Measurements from ENCODE around the gene LDHD. TPM values are rescaled to one million over a fixed set of nuclear protein-coding genes. Genes with fewer than 3 reads are reported as not detected.

Gene LDHD
- 0.59 TPM for polyA plus RNA-seq (2013, experiment 1 of 4)
- polyA plus RNA-seq (2013, experiment 2 of 4): 0.68 TPM
- polyA plus RNA-seq (2013, experiment 3 of 4): 1.3 TPM
- 1.1 TPM for polyA plus RNA-seq (2013, experiment 4 of 4)

GRCh38 chr16:75116081-75116910, at the start of gene LDHD:
Gene LDHD, minus strand, starts transcription at chr16:75116780. Its CDS starts 60 bp downstream, at chr16:75116720.
- Histone ChIP-seq H3K27me3 (ENCODE audit: control insufficient read depth, insufficient read depth, low read length, poor library complexity, severe bottlenecking) (no peaks in the 10 kb centered on the region), H3K4me3 (ENCODE audit: insufficient read depth, low read depth, low read length) (peak within 1 kb of the TSS; percentile 23), H3K4me1 (ENCODE audit: control insufficient read depth, insufficient read depth, low read length) (peaks cover 2% of the 10 kb centered on the region), H3K9me3 (ENCODE audit: control insufficient read depth, low read length) (no peaks in the 10 kb centered on the region), H3K27ac (ENCODE audit: insufficient read depth, low read depth, low read length, poor library complexity, severe bottlenecking) (peak within 1 kb of the TSS; percentile 55), H3K36me3 (ENCODE audit: control insufficient read depth, insufficient read depth, low read length) (no peaks in the 10 kb centered on the region)
- WGBS, 2 experiments: 57% methylated on average over 15 of the region's 15 CpGs

- Histone ChIP-seq H3K4me1 (ENCODE audit: control insufficient read depth, insufficient read depth, low read length) (no peaks in the 10 kb centered on the region), H3K27ac (ENCODE audit: insufficient read depth, low read depth, low read length, poor library complexity, severe bottlenecking) (no peak overlapping the region), H3K9me3 (ENCODE audit: control insufficient read depth, low read length) (no peaks in the 10 kb centered on the region), H3K27me3 (ENCODE audit: control insufficient read depth, insufficient read depth, low read length, poor library complexity, severe bottlenecking) (no peaks in the 10 kb centered on the region), H3K36me3 (ENCODE audit: control insufficient read depth, insufficient read depth, low read length) (peaks cover 21% of the 10 kb centered on the region), H3K4me3 (ENCODE audit: insufficient read depth, low read depth, low read length) (no peak overlapping the region)
- WGBS, 2 experiments: 82 to 96% methylated on average over 1 of the region's 1 CpG
These were observed 43.8 kb upstream of the LDHD start for GRCh38 chr16:75160386-75160785.

GRCh38 chr16:75152635-75153034, 36.1 kb upstream of the LDHD start:
- Histone ChIP-seq H3K4me3 (ENCODE audit: insufficient read depth, low read depth, low read length) (no peak overlapping the region), H3K4me1 (ENCODE audit: control insufficient read depth, insufficient read depth, low read length) (no peaks in the 10 kb centered on the region), H3K27me3 (ENCODE audit: control insufficient read depth, insufficient read depth, low read length, poor library complexity, severe bottlenecking) (no peaks in the 10 kb centered on the region), H3K27ac (ENCODE audit: insufficient read depth, low read depth, low read length, poor library complexity, severe bottlenecking) (no peak overlapping the region), H3K36me3 (ENCODE audit: control insufficient read depth, insufficient read depth, low read length) (peaks cover 38% of the 10 kb centered on the region), H3K9me3 (ENCODE audit: control insufficient read depth, low read length) (peaks cover 3% of the 10 kb centered on the region)

GRCh38 chr16:75151798-75152197, 35.2 kb upstream of the LDHD start:
- peaks cover 33% of the 10 kb centered on the region for H3K36me3 ChIP-seq (ENCODE audit: control insufficient read depth, insufficient read depth, low read length)
- H3K27ac ChIP-seq (ENCODE audit: insufficient read depth, low read depth, low read length, poor library complexity, severe bottlenecking): no peak overlapping the region
- H3K27me3 ChIP-seq (ENCODE audit: control insufficient read depth, insufficient read depth, low read length, poor library complexity, severe bottlenecking): no peaks in the 10 kb centered on the region
- no peaks in the 10 kb centered on the region for H3K4me1 ChIP-seq (ENCODE audit: control insufficient read depth, insufficient read depth, low read length)
- 45% methylated on average over 2 of the region's 2 CpGs; no CpG with 5 or more reads in 1 of the 2 experiments for WGBS, 2 experiments
- H3K4me3 ChIP-seq (ENCODE audit: insufficient read depth, low read depth, low read length): no peak overlapping the region
- H3K9me3 ChIP-seq (ENCODE audit: control insufficient read depth, low read length): peaks cover 3% of the 10 kb centered on the region

- H3K36me3 ChIP-seq (ENCODE audit: control insufficient read depth, insufficient read depth, low read length): peaks cover 19% of the 10 kb centered on the region
- peaks cover 3% of the 10 kb centered on the region for H3K9me3 ChIP-seq (ENCODE audit: control insufficient read depth, low read length)
- WGBS, 2 experiments: 1% methylated on average over 93 of the region's 93 CpGs
- H3K4me3 ChIP-seq (ENCODE audit: insufficient read depth, low read depth, low read length): peak within 1 kb of the TSS; percentile 96
- peak within 1 kb of the TSS; percentile 94 for H3K27ac ChIP-seq (ENCODE audit: insufficient read depth, low read depth, low read length, poor library complexity, severe bottlenecking)
- H3K27me3 ChIP-seq (ENCODE audit: control insufficient read depth, insufficient read depth, low read length, poor library complexity, severe bottlenecking): no peaks in the 10 kb centered on the region
- no peaks in the 10 kb centered on the region for H3K4me1 ChIP-seq (ENCODE audit: control insufficient read depth, insufficient read depth, low read length)
These were observed 32.0 kb upstream of the LDHD start, which contains the start of gene ZFP1 for GRCh38 chr16:75148311-75149195. Gene ZFP1, plus strand, starts transcription at chr16:75148524. Its CDS starts 4,428 bp downstream, at chr16:75152952.

- no peak overlapping the region for H3K4me3 ChIP-seq (ENCODE audit: insufficient read depth, low read depth, low read length)
- H3K27ac ChIP-seq (ENCODE audit: insufficient read depth, low read depth, low read length, poor library complexity, severe bottlenecking): no peak overlapping the region
- H3K36me3 ChIP-seq (ENCODE audit: control insufficient read depth, insufficient read depth, low read length): peaks cover 13% of the 10 kb centered on the region
- peaks cover 3% of the 10 kb centered on the region for H3K9me3 ChIP-seq (ENCODE audit: control insufficient read depth, low read length)
- H3K4me1 ChIP-seq (ENCODE audit: control insufficient read depth, insufficient read depth, low read length): no peaks in the 10 kb centered on the region
- no peaks in the 10 kb centered on the region for H3K27me3 ChIP-seq (ENCODE audit: control insufficient read depth, insufficient read depth, low read length, poor library complexity, severe bottlenecking)
- 0 to 68% methylated on average over 1 to 3 of the region's 3 CpGs for WGBS, 2 experiments
These were observed 31.4 kb upstream of the LDHD start for GRCh38 chr16:75147968-75148310.

GRCh38 chr16:75143941-75144340, 27.4 kb upstream of the LDHD start:
- Histone ChIP-seq H3K27me3 (ENCODE audit: control insufficient read depth, insufficient read depth, low read length, poor library complexity, severe bottlenecking) (no peaks in the 10 kb centered on the region), H3K9me3 (ENCODE audit: control insufficient read depth, low read length) (no peaks in the 10 kb centered on the region), H3K4me1 (ENCODE audit: control insufficient read depth, insufficient read depth, low read length) (no peaks in the 10 kb centered on the region), H3K36me3 (ENCODE audit: control insufficient read depth, insufficient read depth, low read length) (no peaks in the 10 kb centered on the region), H3K4me3 (ENCODE audit: insufficient read depth, low read depth, low read length) (no peak overlapping the region), H3K27ac (ENCODE audit: insufficient read depth, low read depth, low read length, poor library complexity, severe bottlenecking) (no peak overlapping the region)
- 91 to 96% methylated on average over 6 of the region's 6 CpGs for WGBS, 2 experiments

GRCh38 chr16:75139498-75139897, 22.9 kb upstream of the LDHD start:
- H3K9me3 ChIP-seq (ENCODE audit: control insufficient read depth, low read length): no peaks in the 10 kb centered on the region
- H3K27ac ChIP-seq (ENCODE audit: insufficient read depth, low read depth, low read length, poor library complexity, severe bottlenecking): no peak overlapping the region
- WGBS, 2 experiments: 96 to 99% methylated on average over 5 of the region's 5 CpGs
- H3K36me3 ChIP-seq (ENCODE audit: control insufficient read depth, insufficient read depth, low read length): no peaks in the 10 kb centered on the region
- no peak overlapping the region for H3K4me3 ChIP-seq (ENCODE audit: insufficient read depth, low read depth, low read length)
- no peaks in the 10 kb centered on the region for H3K4me1 ChIP-seq (ENCODE audit: control insufficient read depth, insufficient read depth, low read length)
- H3K27me3 ChIP-seq (ENCODE audit: control insufficient read depth, insufficient read depth, low read length, poor library complexity, severe bottlenecking): no peaks in the 10 kb centered on the region

GRCh38 chr16:75138636-75139035, 22.1 kb upstream of the LDHD start:
- H3K4me1 ChIP-seq (ENCODE audit: control insufficient read depth, insufficient read depth, low read length): no peaks in the 10 kb centered on the region
- no peak overlapping the region for H3K27ac ChIP-seq (ENCODE audit: insufficient read depth, low read depth, low read length, poor library complexity, severe bottlenecking)
- H3K9me3 ChIP-seq (ENCODE audit: control insufficient read depth, low read length): no peaks in the 10 kb centered on the region
- no peaks in the 10 kb centered on the region for H3K27me3 ChIP-seq (ENCODE audit: control insufficient read depth, insufficient read depth, low read length, poor library complexity, severe bottlenecking)
- 51 to 60% methylated on average over 9 of the region's 9 CpGs for WGBS, 2 experiments
- no peaks in the 10 kb centered on the region for H3K36me3 ChIP-seq (ENCODE audit: control insufficient read depth, insufficient read depth, low read length)
- no peak overlapping the region for H3K4me3 ChIP-seq (ENCODE audit: insufficient read depth, low read depth, low read length)

- Histone ChIP-seq H3K27ac (ENCODE audit: insufficient read depth, low read depth, low read length, poor library complexity, severe bottlenecking) (no peak overlapping the region), H3K27me3 (ENCODE audit: control insufficient read depth, insufficient read depth, low read length, poor library complexity, severe bottlenecking) (no peaks in the 10 kb centered on the region), H3K4me3 (ENCODE audit: insufficient read depth, low read depth, low read length) (no peak overlapping the region), H3K4me1 (ENCODE audit: control insufficient read depth, insufficient read depth, low read length) (no peaks in the 10 kb centered on the region), H3K9me3 (ENCODE audit: control insufficient read depth, low read length) (no peaks in the 10 kb centered on the region), H3K36me3 (ENCODE audit: control insufficient read depth, insufficient read depth, low read length) (no peaks in the 10 kb centered on the region)
- WGBS, 2 experiments: 90 to 92% methylated on average over 8 of the region's 8 CpGs
These were observed 21.7 kb upstream of the LDHD start for GRCh38 chr16:75138233-75138632.
